Cardiac muscle cell (in vitro differentiated cells and primary cell): ENCODE data around the gene CLIC1. TPM values are rescaled to one million over a fixed set of nuclear protein-coding genes. Genes with fewer than 3 reads are reported as not detected.

Source experiments
- DNase-seq, 2 donors: peaks; one replicate each; pipeline versions ENCODE4 v3.0.0 to v3.0.0-alpha.2; 2010 to 2017; ENCODE audit warnings: low read depth in 1 of 2, low spot score in 1 of 2
- H3K27ac ChIP-seq: fragments of 200-600 bp; sonication (generic); 2 replicates; pipeline ENCODE4 v1.5.1; 2016
- H3K27me3 ChIP-seq: fragments of 200-600 bp; sonication (generic); 2 replicates; pipeline ENCODE4 v1.6.0; 2016; ENCODE audit warnings: control low read depth
- H3K36me3 ChIP-seq: fragments of 200-600 bp; sonication (generic); 2 replicates; pipeline ENCODE4 v1.5.1; 2016; ENCODE audit warnings: control low read depth
- H3K4me1 ChIP-seq: fragments of 200-600 bp; sonication (generic); 2 replicates; pipeline ENCODE4 v1.8.1; 2017; ENCODE audit warnings: low read depth, mild to moderate bottlenecking, mixed run types
- H3K4me3 ChIP-seq: fragments of 200-600 bp; sonication (generic); 2 replicates; pipeline ENCODE4 v1.5.1; 2016; ENCODE audit warnings: mild to moderate bottlenecking
- H3K9me3 ChIP-seq: fragments of 200-600 bp; sonication (generic); 2 replicates; pipeline ENCODE4 v1.5.1; 2017; ENCODE audit warnings: low read depth, mild to moderate bottlenecking, control low read depth
- polyA plus RNA-seq: library from polyadenylated mRNA; unstranded; fragments of >200 nt; fragmentation: Nextera tagmentation; extraction: Ambion mirVana; gene quantifications from 2 replicates; pipeline ENCODE4 v1.2.1, GENCODE V29; 2016
- total RNA-seq: library from RNA; depleted of rRNA; stranded (reverse); fragments of >200 nt; gene quantifications from 2 replicates; pipeline ENCODE4 v1.2.3, GENCODE V29; 2016
- TF ChIP-seq, protein P1 (sequence below): IDR thresholded peaks from 2 replicates; pipeline ENCODE4 v1.5.1; 2012; ENCODE audit warnings: low read depth, mild to moderate bottlenecking, low read length

CLIC1 gene
- total and polyA plus RNA-seq, 2 experiments from 2014 or later = 226 to 318 TPM

DNA sequence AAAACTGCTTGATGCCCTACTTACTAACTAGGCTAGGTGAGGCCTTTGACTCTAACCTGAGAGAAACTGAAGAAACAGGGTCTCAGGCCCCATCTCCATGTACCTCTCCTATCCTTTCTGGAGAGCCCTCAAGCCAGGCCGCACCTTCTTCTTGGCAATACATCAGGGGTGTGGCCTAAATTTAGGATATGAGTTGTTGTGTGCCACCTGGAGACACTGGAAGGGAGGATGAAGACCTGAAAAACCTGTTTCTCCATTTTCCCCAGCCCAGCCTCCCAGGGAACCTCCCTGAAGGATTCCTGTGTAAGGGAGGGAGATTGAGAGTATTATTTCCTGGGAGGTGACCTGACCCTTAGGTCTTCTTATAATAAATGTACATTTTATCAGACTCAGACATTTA lies 18.1 kb downstream of the CLIC1 start:
- no peak for DNase-seq
- Histone ChIP-seq H3K4me3 (no peak overlapping the region), H3K9me3 (no peaks in the 10 kb centered on the region), H3K4me1 (peaks cover 11% of the 10 kb centered on the region), H3K27ac (no peak overlapping the region), H3K27me3 (no peaks in the 10 kb centered on the region), H3K36me3 (no peaks in the 10 kb centered on the region)
- TF ChIP-seq, protein P1, sequence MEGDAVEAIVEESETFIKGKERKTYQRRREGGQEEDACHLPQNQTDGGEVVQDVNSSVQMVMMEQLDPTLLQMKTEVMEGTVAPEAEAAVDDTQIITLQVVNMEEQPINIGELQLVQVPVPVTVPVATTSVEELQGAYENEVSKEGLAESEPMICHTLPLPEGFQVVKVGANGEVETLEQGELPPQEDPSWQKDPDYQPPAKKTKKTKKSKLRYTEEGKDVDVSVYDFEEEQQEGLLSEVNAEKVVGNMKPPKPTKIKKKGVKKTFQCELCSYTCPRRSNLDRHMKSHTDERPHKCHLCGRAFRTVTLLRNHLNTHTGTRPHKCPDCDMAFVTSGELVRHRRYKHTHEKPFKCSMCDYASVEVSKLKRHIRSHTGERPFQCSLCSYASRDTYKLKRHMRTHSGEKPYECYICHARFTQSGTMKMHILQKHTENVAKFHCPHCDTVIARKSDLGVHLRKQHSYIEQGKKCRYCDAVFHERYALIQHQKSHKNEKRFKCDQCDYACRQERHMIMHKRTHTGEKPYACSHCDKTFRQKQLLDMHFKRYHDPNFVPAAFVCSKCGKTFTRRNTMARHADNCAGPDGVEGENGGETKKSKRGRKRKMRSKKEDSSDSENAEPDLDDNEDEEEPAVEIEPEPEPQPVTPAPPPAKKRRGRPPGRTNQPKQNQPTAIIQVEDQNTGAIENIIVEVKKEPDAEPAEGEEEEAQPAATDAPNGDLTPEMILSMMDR = no peak

- Histone ChIP-seq H3K9me3 (no peaks in the 10 kb centered on the region), H3K4me1 (peaks cover 11% of the 10 kb centered on the region), H3K4me3 (no peak overlapping the region), H3K36me3 (no peaks in the 10 kb centered on the region), H3K27ac (no peak overlapping the region), H3K27me3 (no peaks in the 10 kb centered on the region)
- peak in 1 of 2 donors; percentile 25 for DNase-seq
- TF ChIP-seq, protein P1 = no peak
Measured at GRCh38 chr6:31717499-31718222, 18.7 kb downstream of the CLIC1 start.

DNA sequence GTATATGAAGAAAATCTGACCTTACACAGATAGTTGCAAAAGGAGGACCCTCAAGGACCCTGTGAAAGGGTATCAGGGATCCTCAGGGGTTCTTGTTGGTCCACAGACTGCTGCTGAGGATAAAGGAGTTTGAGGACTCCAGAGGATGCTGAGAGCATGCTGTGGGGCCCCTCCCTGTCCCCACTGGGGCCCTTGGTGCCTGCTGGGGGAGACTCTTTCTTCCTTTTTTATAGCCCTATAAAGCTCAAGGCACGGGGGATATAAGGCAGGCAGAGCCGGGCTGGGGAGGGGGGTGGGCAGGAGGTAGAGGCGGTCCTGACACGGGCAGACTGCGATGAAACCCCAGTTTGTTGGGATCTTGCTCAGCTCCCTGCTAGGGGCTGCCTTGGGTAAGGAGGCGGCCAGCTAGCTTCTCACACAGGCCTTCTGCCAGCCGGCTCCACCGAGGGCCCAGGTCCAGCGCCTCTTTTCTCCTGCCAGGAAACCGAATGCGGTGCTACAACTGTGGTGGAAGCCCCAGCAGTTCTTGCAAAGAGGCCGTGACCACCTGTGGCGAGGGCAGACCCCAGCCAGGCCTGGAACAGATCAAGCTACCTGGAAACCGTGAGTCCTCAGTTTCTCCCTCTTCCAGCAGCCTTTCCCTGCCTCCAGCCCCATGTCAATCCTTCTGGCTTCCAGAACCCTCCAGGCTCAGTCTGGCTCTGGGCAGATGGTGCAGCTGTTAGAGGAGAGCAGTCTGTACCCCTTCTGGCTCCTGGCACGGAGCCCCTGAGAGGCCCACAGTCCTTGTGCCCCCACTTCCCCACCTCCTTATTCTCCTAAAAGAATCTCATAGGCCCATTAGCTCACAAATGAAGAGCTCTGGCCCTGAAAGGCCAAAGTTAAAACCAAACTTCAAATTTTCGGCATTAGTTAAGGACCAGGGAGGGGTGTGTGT lies 21.0 kb downstream of the CLIC1 start, which contains the start of gene LY6G6D:
LY6G6D (plus strand) TSS at position 327 of the 937 bp plus-strand sequence; CDS start at position 335, 8 bp downstream.
- Histone ChIP-seq H3K27ac (no peak within 1 kb of the TSS), H3K27me3 (no peaks in the 10 kb centered on the region), H3K36me3 (no peaks in the 10 kb centered on the region), H3K9me3 (no peaks in the 10 kb centered on the region), H3K4me3 (no peak within 1 kb of the TSS), H3K4me1 (peaks cover 11% of the 10 kb centered on the region)
- DNase-seq = no peak
- TF ChIP-seq, protein P1 = no peak

- TF ChIP-seq, protein P1 = no peak
- peaks cover 11% of the 10 kb centered on the region for H3K4me1 ChIP-seq
- no peak for DNase-seq
- no peak overlapping the region for H3K27ac ChIP-seq
- no peaks in the 10 kb centered on the region for H3K36me3 ChIP-seq
- H3K4me3 ChIP-seq = no peak overlapping the region
- H3K27me3 ChIP-seq = no peaks in the 10 kb centered on the region
- H3K9me3 ChIP-seq = no peaks in the 10 kb centered on the region
Measured at GRCh38 chr6:31713991-31714684, 22.2 kb downstream of the CLIC1 start.

- TF ChIP-seq, protein P1 = no peak
- Histone ChIP-seq H3K36me3 (no peaks in the 10 kb centered on the region), H3K27me3 (no peaks in the 10 kb centered on the region), H3K9me3 (no peaks in the 10 kb centered on the region), H3K4me3 (no peak overlapping the region), H3K27ac (no peak overlapping the region), H3K4me1 (peaks cover 11% of the 10 kb centered on the region)
- no peak for DNase-seq
Measured at GRCh38 chr6:31713465-31713864, 22.9 kb downstream of the CLIC1 start.
